Upper lobe of left lung (tissue), 6 donors: Measurements from ENCODE around the gene COL9A3. TPM values are rescaled to one million over a fixed set of nuclear protein-coding genes. Genes with fewer than 3 reads are reported as not detected.

Experiments
- ATAC-seq, 2 donors: fragments of 200-7000 bp; cut with Tn5 transposase; one replicate each; pipeline ENCODE4 v1.9.1; 2022; ENCODE audit warnings: mild to moderate bottlenecking in 2 of 2, moderate library complexity in 2 of 2; ENCODE audit not compliant: low FRiP score in 2 of 2
- DNase-seq, 2 donors: peaks; one replicate each; pipeline ENCODE4 v3.0.0-alpha.2; 2019 to 2020
- H3K27ac ChIP-seq, 4 donors: fragments of 200-600 bp; sonication (generic); one replicate each; pipeline ENCODE4 v1.5.1; 2016 to 2019
- H3K27me3 ChIP-seq, 4 donors: fragments of 200-600 bp; sonication (generic); one replicate each; pipeline ENCODE4 v1.5.1; 2017 to 2019
- H3K36me3 ChIP-seq, 4 donors: fragments of 200-600 bp; sonication (generic); one replicate each; pipeline ENCODE4 v1.5.1; 2016 to 2019
- H3K4me1 ChIP-seq, 4 donors: fragments of 200-600 bp; sonication (generic); one replicate each; pipeline ENCODE4 v1.5.1; 2018 to 2019
- H3K4me3 ChIP-seq, 4 donors: fragments of 200-600 bp; sonication (generic); one replicate each; pipeline ENCODE4 v1.5.1; 2017 to 2019; ENCODE audit warnings: mild to moderate bottlenecking in 2 of 4, moderate library complexity in 1 of 4
- H3K9me3 ChIP-seq, 4 donors: fragments of 200-600 bp; sonication (generic); one replicate each; pipeline ENCODE4 v1.5.1; 2018 to 2019
- EP300 ChIP-seq, 4 donors: sonication (generic); formaldehyde crosslinking; IDR thresholded peaks; one replicate each; pipeline ENCODE4 v1.5.1; 2017; ENCODE audit warnings: antibody characterized with exemption in 4 of 4, control low read depth in 2 of 4
- POLR2A ChIP-seq, 4 donors: fragments of 450-650 bp; IDR thresholded peaks; one replicate each; pipeline ENCODE4 v1.5.1; 2016 to 2017; ENCODE audit warnings: antibody characterized with exemption in 4 of 4, mild to moderate bottlenecking in 2 of 4
- POLR2AphosphoS5 ChIP-seq, 2 donors: sonication (generic); formaldehyde crosslinking; IDR thresholded peaks; one replicate each; pipeline ENCODE4 v1.5.1; 2017; ENCODE audit warnings: antibody characterized with exemption in 2 of 2
- WGBS, 2 donors: methylation state at CpG; one replicate each; pipeline ENCODE4 v1.1.5; 2017 to 2018; 5-methylcytosine and 5-hydroxymethylcytosine counted together
- total RNA-seq, 6 donors: library from RNA; depleted of rRNA in 4 of 6; stranded (reverse); fragments of >200 nt in 4 of 6; gene quantifications; one replicate each; pipeline versions ENCODE4 v1.1.0 to v1.2.1, GENCODE V29; 2016 to 2021
- TF ChIP-seq, protein P1 (sequence below), 6 experiments: fragments of 450-650 bp in 4 of 6; fragments of 200-600 bp in 2 of 6; sonication (generic) in 2 of 6; IDR thresholded peaks; one replicate each; pipeline ENCODE4 v1.5.1; 2016 to 2019; ENCODE audit warnings: antibody characterized with exemption in 6 of 6
- donor health status: DM: no; HTN: no; CAD: no; lungs with moderate emphysema.
- donor health status: DM: no; HTN: yes; CAD: no; lungs with severe emphysema.

COL9A3 gene
- total RNA-seq, 6 donors from 2014 or later, result 0.57 to 8.4 (median 2.1) TPM; not detected in 1

DNA sequence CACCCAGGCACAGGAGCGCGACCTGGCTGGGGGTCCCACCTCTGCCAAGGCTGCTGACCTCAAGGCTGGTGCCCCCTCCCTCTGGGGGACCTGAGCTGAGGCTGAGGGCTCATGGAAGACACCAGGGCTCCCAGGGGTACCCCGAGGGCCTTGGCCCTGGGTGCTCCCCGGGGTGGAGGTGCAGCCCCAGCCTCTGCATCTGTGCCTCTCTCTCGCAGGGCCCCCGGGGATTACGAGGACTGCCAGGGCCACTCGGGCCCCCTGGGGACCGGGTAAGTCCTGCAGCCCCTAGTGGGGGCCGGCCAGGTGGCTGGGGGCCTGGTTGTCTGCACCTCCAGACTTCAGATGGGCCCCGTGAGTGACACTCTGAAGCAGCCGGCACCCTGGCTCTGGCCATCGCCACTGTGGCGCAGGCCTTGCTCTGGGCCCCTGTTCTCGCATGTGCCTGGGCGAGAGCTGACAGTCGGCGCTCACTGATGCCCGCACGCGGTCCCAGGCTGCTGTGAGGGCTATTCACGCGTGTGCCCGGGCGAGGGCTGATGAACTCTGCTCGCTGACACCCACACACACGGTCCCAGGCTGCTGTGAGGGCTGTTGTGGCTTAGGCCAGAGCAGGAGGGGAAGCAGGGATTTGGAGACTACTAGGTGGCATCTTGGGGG is 9.3 kb downstream of the COL9A3 start:
- H3K9me3 ChIP-seq, result no peaks in the 10 kb centered on the region
- H3K36me3 ChIP-seq, result no peaks in the 10 kb centered on the region
- peak in 1 of 2 donors; percentile 83 for DNase-seq
- no peak for ATAC-seq
- WGBS, 2 donors, result 77 to 82% methylated on average over 10 to 27 of the region's 27 CpGs
- H3K4me3 ChIP-seq, result no peak overlapping the region
- peaks cover 0 to 20% (median 11%) of the 10 kb centered on the region in 4 donors for H3K4me1 ChIP-seq
- H3K27ac ChIP-seq, result no peak overlapping the region
- TF ChIP-seq, protein P1, sequence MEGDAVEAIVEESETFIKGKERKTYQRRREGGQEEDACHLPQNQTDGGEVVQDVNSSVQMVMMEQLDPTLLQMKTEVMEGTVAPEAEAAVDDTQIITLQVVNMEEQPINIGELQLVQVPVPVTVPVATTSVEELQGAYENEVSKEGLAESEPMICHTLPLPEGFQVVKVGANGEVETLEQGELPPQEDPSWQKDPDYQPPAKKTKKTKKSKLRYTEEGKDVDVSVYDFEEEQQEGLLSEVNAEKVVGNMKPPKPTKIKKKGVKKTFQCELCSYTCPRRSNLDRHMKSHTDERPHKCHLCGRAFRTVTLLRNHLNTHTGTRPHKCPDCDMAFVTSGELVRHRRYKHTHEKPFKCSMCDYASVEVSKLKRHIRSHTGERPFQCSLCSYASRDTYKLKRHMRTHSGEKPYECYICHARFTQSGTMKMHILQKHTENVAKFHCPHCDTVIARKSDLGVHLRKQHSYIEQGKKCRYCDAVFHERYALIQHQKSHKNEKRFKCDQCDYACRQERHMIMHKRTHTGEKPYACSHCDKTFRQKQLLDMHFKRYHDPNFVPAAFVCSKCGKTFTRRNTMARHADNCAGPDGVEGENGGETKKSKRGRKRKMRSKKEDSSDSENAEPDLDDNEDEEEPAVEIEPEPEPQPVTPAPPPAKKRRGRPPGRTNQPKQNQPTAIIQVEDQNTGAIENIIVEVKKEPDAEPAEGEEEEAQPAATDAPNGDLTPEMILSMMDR (IDR thresholded peaks at IDR 0.05), result no peak
- TF ChIP-seq POLR2AphosphoS5 (IDR thresholded peaks at IDR 0.05) (no peak), POLR2A (IDR thresholded peaks at IDR 0.05) (no peak), EP300 (IDR thresholded peaks at IDR 0.05) (no peak)
- no peaks in the 10 kb centered on the region for H3K27me3 ChIP-seq

DNA sequence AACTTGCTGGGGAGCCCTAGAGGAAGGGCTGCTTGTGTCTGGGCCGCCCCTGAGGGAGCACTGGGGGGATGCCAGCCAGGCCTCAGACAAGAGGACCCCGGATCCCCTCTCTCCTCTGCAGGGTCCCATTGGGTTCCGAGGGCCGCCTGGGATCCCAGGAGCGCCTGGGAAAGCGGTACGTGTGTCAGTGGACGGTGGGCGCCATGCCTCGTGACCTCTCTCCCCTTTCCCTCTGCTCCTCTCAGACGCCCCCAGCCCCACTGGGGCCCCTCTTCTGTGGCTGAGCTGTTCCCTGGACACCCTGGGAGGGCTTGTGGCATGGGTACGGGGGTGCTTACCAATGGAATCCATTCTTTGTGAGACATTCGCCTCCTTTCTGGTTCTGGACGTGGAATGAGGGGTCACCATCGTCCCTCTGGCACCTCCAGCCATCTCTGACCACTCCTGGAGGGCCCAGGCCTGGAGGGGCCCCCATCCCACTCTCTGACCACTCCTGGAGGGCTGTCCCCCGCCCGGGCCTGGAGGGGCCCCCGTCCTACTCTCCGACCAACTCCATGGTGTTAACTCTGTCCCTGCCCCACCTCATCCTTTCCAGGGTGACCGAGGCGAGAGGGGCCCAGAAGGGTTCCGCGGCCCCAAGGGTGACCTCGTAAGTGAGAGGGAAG is 9.9 kb downstream of the COL9A3 start:
- TF ChIP-seq EP300 (IDR thresholded peaks at IDR 0.05) (no peak), POLR2A (IDR thresholded peaks at IDR 0.05) (no peak), POLR2AphosphoS5 (IDR thresholded peaks at IDR 0.05) (no peak)
- TF ChIP-seq, protein P1 (IDR thresholded peaks at IDR 0.05), result no peak
- Histone ChIP-seq H3K27me3 (no peaks in the 10 kb centered on the region), H3K4me1 (peaks cover 3 to 26% (median 15%) of the 10 kb centered on the region in 4 donors), H3K36me3 (no peaks in the 10 kb centered on the region), H3K27ac (no peak overlapping the region), H3K4me3 (no peak overlapping the region), H3K9me3 (no peaks in the 10 kb centered on the region)
- ATAC-seq (no peak), DNase-seq (peak in 1 of 2 donors; percentile 68)
- WGBS, 2 donors, result 90 to 92% methylated on average over 13 to 24 of the region's 24 CpGs

DNA sequence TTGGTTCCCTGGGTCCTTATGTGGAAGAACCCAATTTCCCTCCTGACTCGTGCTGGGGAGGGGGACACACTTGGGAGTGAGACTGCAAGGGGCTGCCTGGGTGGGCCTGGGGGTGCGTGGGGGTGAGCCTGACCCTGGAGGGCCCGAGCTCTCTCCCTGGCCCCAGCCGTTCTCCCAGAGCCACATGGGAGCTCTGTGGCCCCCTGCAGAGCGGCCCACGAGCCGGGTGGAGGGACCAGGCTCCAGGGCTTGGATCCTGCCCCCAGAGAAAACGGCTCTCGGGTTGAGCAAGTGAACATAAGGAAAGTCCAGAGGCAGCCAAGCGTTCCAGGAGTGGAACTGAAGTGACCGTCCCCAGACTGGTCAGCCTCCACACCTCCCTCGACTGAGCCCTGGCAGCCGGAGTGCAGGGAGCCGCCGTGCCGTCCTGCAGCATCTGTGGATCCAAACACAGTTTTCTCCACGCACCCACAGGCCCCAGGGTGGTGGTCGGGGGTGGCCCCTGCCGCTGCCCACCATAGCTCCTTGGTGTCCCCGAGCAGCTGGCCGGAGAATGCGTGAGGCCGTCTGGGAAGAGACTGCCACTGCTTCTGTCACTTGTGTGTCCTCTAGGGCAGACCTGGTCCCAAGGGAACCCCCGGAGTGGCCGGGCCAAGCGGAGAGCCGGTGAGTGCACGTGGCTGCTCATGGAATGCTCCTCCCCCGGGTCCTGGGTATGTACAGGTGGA is 10.6 kb downstream of the COL9A3 start:
- 82 to 85% methylated on average over 13 to 23 of the region's 29 CpGs for WGBS, 2 donors
- Histone ChIP-seq H3K27ac (no peak overlapping the region), H3K9me3 (no peaks in the 10 kb centered on the region), H3K4me1 (peaks cover 10 to 33% (median 22%) of the 10 kb centered on the region in 4 donors), H3K4me3 (no peak overlapping the region), H3K27me3 (no peaks in the 10 kb centered on the region), H3K36me3 (no peaks in the 10 kb centered on the region)
- TF ChIP-seq EP300 (IDR thresholded peaks at IDR 0.05), result no peak
- no peak for TF ChIP-seq POLR2A (IDR thresholded peaks at IDR 0.05)
- TF ChIP-seq, protein P1 (IDR thresholded peaks at IDR 0.05), result no peak
- no peak for TF ChIP-seq POLR2AphosphoS5 (IDR thresholded peaks at IDR 0.05)
- peak in 1 of 2 donors; percentile 76 for DNase-seq
- no peak for ATAC-seq

DNA sequence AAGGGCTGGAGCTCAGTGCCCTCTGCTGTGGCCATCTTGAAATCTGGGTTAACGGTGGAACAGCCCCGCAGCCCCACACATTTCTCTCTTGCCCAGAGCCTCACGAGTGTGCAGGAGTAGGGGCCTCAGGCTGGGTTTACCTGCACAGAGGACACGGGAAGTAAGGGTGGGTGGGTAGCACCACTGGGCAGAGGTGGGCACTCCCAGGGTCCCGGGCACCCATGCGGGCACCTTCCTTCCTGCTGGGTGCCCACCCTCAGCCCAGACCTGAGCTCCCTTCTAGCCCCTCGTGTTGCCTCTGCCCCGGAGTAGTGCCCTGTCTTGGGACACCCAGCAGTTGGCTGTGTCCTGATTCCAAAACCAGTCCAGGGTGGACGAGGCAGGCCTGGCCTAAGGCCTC is 11.2 kb downstream of the COL9A3 start:
- whole genome bisulfite sequencing, 2 donors, result 85% methylated on average over 8 of the region's 9 CpGs; no CpG with 5 or more reads in 1 of the 2 donors
- no peak for ATAC-seq
- Histone ChIP-seq H3K4me1 (peaks cover 12 to 39% (median 27%) of the 10 kb centered on the region in 4 donors), H3K9me3 (no peaks in the 10 kb centered on the region), H3K4me3 (no peak overlapping the region), H3K27me3 (no peaks in the 10 kb centered on the region), H3K36me3 (no peaks in the 10 kb centered on the region), H3K27ac (no peak overlapping the region)
- DNase-seq, result no peak
- TF ChIP-seq POLR2A (IDR thresholded peaks at IDR 0.05) (no peak), POLR2AphosphoS5 (IDR thresholded peaks at IDR 0.05) (no peak), EP300 (IDR thresholded peaks at IDR 0.05) (no peak)
- TF ChIP-seq, protein P1 (IDR thresholded peaks at IDR 0.05), result no peak
